Uterus (tissue), 2 donors: ENCODE results near the gene GRIN2A.

Experiments
- POLR2A ChIP-seq, 2 donors: fragments of 450-650 bp; IDR thresholded peaks; one replicate each; pipeline ENCODE4 v1.6.1; 2016; ENCODE audit warnings: antibody characterized with exemption in 2 of 2, mild to moderate bottlenecking in 1 of 2, moderate library complexity in 1 of 2
- TF ChIP-seq, protein P1 (sequence below), 4 experiments: fragments of 200-600 bp in 2 of 4; fragments of 450-650 bp in 2 of 4; sonication (generic) in 2 of 4; IDR thresholded peaks; one replicate each; pipeline ENCODE4 v1.5.1; 2016 to 2019; ENCODE audit warnings: antibody characterized with exemption in 4 of 4, mild to moderate bottlenecking in 2 of 4, moderate library complexity in 1 of 4

DNA sequence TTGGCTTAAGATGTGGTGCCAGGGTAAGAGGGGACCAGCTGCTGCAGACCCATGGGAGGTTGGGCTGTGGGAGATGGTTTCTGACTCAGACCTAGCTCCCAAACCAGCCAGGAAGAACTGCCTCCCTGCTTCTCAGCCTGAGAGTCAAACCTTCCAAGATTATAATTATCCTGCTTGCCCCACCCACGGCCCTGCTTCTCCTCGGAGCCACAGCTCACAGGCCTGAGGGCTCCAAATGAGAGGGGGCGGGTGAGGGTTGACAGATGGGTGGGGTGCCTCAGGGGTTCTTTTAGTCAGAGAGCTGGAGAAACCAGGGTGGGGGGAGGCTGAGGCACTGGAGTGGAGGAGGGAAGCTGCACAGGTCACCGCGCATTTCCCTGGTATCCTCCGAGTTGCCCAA, 28.7 kb upstream of the GRIN2A start:
- TF ChIP-seq, protein P1, sequence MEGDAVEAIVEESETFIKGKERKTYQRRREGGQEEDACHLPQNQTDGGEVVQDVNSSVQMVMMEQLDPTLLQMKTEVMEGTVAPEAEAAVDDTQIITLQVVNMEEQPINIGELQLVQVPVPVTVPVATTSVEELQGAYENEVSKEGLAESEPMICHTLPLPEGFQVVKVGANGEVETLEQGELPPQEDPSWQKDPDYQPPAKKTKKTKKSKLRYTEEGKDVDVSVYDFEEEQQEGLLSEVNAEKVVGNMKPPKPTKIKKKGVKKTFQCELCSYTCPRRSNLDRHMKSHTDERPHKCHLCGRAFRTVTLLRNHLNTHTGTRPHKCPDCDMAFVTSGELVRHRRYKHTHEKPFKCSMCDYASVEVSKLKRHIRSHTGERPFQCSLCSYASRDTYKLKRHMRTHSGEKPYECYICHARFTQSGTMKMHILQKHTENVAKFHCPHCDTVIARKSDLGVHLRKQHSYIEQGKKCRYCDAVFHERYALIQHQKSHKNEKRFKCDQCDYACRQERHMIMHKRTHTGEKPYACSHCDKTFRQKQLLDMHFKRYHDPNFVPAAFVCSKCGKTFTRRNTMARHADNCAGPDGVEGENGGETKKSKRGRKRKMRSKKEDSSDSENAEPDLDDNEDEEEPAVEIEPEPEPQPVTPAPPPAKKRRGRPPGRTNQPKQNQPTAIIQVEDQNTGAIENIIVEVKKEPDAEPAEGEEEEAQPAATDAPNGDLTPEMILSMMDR (IDR thresholded peaks at IDR 0.05): no peak
- no peak for TF ChIP-seq POLR2A (IDR thresholded peaks at IDR 0.05)
